Measurements from ENCODE around the gene SLX4IP. TPM values are rescaled to one million over a fixed set of nuclear protein-coding genes. Genes with fewer than 3 reads are reported as not detected.

SLX4IP gene
- total RNA-seq, 2 experiments from 2014 or later: 8.8 to 8.9 TPM

DNA sequence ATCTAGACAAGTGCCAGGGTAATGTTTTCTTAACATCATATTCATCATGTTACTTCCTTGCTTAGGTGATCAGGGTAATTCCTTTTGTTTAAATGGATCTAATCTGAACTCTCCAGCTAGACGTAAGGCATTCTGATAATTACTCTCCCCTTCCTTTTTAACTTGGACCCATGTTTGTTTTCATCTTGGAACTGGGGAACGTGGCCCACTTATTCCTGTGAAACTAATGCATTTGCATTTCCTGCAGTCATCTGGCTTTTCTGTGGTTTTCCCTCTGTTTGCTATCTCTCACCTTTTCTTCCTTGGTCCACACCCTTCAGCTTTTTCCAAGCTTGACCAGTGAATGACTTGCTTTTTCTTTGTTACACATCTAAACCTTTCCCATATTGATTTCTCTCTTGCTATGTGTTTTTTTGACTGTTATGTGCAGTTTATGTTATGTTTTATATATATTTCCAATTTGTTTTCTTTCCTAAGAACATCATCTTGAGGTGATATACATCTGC is 33.3 kb downstream of the SLX4IP start:
- Mint-ChIP-seq H3K4me3 (no peak overlapping the region), H3K4me1 (ENCODE audit: low read depth) (peaks cover 13% of the 10 kb centered on the region), H3K9me3 (ENCODE audit: insufficient read depth) (no peaks in the 10 kb centered on the region), H3K36me3 (ENCODE audit: low read depth) (peaks cover 1% of the 10 kb centered on the region), H3K27me3 (ENCODE audit: low read depth) (no peaks in the 10 kb centered on the region), H3K27ac (no peak overlapping the region)
- DNase-seq (no peak), ATAC-seq (no peak)
- ChIA-PET POLR2A (no interaction called here), CTCF (interaction anchor here (1.0 to 1.4 kb wide), 4 partner anchors 10 to 84 kb away, joined by 3 to 6 read pairs (median 4); no protein-coding TSS in a partner anchor)

DNA sequence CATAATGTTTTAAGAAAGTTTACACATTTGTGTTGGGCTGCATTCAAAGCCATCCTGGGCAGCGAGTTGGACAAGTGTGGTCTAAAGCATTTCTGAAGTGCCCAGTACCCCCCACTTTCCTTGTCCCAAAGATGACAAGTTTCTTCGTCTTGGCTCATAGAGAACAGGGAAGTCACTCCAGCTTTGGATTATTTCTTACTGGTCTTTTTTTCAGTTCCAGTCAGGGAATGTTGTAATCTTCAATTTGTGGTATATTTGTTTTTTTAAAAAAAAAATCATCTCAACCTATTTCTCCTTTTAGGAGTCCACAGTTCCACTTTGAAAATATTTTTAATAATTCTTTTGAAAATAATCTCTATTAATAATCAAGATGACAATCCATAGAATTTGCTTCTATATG is 34.0 kb downstream of the SLX4IP start:
- Mint-ChIP-seq H3K36me3 (ENCODE audit: low read depth) (peaks cover 1% of the 10 kb centered on the region), H3K27ac (no peak overlapping the region), H3K27me3 (ENCODE audit: low read depth) (no peaks in the 10 kb centered on the region), H3K9me3 (ENCODE audit: insufficient read depth) (no peaks in the 10 kb centered on the region), H3K4me1 (ENCODE audit: low read depth) (peaks cover 13% of the 10 kb centered on the region), H3K4me3 (no peak overlapping the region)
- CTCF ChIA-PET: interaction anchor here (1.0 kb wide), 1 partner anchor 84 kb away, joined by 3 read pairs; no protein-coding TSS in a partner anchor
- no peak for ATAC-seq
- POLR2A ChIA-PET: no interaction called here
- DNase-seq: no peak

DNA sequence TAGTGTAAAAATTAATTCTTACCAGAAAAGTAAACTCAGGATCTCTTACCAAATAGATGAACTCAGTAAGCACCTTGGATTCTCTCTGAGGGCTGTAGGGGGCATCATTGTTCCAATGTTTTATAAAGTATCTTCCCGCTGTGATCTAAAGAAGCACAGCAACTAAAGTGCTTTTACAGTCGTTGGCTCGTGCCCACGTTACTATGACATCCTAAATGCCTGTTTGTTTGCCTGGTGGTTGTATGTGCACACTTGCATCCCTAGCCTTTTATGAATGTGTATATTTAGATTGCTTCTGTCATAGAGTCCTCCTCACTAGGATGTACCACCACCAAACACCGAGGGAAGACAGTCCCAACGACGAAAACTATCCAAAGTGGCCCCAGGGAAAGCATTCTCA is 34.5 kb downstream of the SLX4IP start:
- ChIA-PET POLR2A (no interaction called here), CTCF (no interaction called here)
- Mint-ChIP-seq H3K27me3 (ENCODE audit: low read depth) (no peaks in the 10 kb centered on the region), H3K9me3 (ENCODE audit: insufficient read depth) (no peaks in the 10 kb centered on the region), H3K36me3 (ENCODE audit: low read depth) (peaks cover under 1% of the 10 kb centered on the region), H3K4me3 (no peak overlapping the region), H3K4me1 (ENCODE audit: low read depth) (peaks cover 13% of the 10 kb centered on the region), H3K27ac (no peak overlapping the region)
- peak; percentile 52 for DNase-seq
- ATAC-seq: peak; percentile 68

DNA sequence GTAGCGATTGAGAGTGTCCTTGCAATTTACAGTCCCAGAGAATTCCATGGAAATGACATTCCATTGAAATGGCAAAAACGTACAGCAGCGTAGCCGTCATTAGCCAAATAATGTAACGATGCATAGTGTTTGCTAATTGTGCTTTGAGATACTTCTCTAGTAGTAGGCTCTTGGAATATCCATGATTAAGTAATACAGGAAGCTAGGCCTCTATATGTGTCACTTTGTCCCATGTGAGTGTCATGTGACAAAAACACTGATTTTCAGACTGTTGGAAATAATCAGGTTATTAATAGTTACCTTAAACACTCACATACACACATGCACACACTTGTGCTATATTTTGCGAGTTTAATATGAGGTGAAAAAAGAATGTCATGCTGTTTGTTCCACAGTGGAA is 35.2 kb downstream of the SLX4IP start:
- Mint-ChIP-seq H3K27ac (no peak overlapping the region), H3K36me3 (ENCODE audit: low read depth) (no peaks in the 10 kb centered on the region), H3K4me3 (no peak overlapping the region), H3K4me1 (ENCODE audit: low read depth) (peaks cover 10% of the 10 kb centered on the region), H3K27me3 (ENCODE audit: low read depth) (no peaks in the 10 kb centered on the region), H3K9me3 (ENCODE audit: insufficient read depth) (no peaks in the 10 kb centered on the region)
- CTCF ChIA-PET: no interaction called here
- POLR2A ChIA-PET: no interaction called here
- DNase-seq (no peak), ATAC-seq (no peak)

- Mint-ChIP-seq H3K4me3 (no peak overlapping the region), H3K9me3 (ENCODE audit: insufficient read depth) (no peaks in the 10 kb centered on the region), H3K36me3 (ENCODE audit: low read depth) (peaks cover 2% of the 10 kb centered on the region), H3K4me1 (ENCODE audit: low read depth) (peaks cover 10% of the 10 kb centered on the region), H3K27ac (no peak overlapping the region), H3K27me3 (ENCODE audit: low read depth) (no peaks in the 10 kb centered on the region)
- ChIA-PET CTCF (interaction anchor here (3.3 kb wide), 1 partner anchor 64 kb away, joined by 13 read pairs; no protein-coding TSS in a partner anchor), POLR2A (no interaction called here)
- DNase-seq (no peak), ATAC-seq (no peak)
These were observed 37.8 kb downstream of the SLX4IP start for GRCh38 chr20:10472871-10473270.

- DNase-seq: no peak
- ChIA-PET CTCF (interaction anchor here (0.8 to 1.0 kb wide), 4 partner anchors 17 to 199 kb away, joined by 3 to 4 read pairs (median 3); no protein-coding TSS in a partner anchor), POLR2A (no interaction called here)
- H3K4me3 Mint-ChIP-seq: no peak overlapping the region
- peaks cover under 1% of the 10 kb centered on the region for H3K4me1 Mint-ChIP-seq (ENCODE audit: low read depth)
- no peaks in the 10 kb centered on the region for H3K27me3 Mint-ChIP-seq (ENCODE audit: low read depth)
- H3K27ac Mint-ChIP-seq: no peak overlapping the region
- no peaks in the 10 kb centered on the region for H3K9me3 Mint-ChIP-seq (ENCODE audit: insufficient read depth)
- ATAC-seq: no peak
- peaks cover 2% of the 10 kb centered on the region for H3K36me3 Mint-ChIP-seq (ENCODE audit: low read depth)
These were observed 39.6 kb downstream of the SLX4IP start for GRCh38 chr20:10474606-10475184.

- CTCF ChIA-PET: interaction anchor here (0.8 to 1.0 kb wide), 4 partner anchors 18 to 200 kb away, joined by 3 to 4 read pairs (median 3); no protein-coding TSS in a partner anchor
- POLR2A ChIA-PET: no interaction called here
These were observed 40.1 kb downstream of the SLX4IP start for GRCh38 chr20:10475225-10475624.

DNA sequence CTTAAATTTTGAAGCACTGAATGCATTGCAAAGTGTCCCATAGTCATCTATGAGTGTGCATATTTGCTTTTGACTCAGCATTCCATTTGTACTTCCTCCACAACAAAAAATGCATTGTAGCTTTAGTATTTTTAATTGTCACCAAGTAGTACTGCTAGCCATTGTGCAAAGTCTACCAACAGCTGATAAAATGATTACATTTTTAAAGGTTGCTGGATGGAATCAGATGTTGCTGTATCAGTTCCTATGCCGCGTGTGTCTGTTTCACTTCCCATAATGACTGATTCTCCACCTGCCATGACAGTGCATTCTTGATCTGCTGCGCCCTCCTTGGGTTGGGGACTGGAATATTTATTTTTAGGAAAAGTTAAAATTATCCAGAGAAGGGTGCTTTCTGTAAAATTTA is 41.2 kb downstream of the SLX4IP start:
- H3K27me3 Mint-ChIP-seq (ENCODE audit: low read depth): no peaks in the 10 kb centered on the region
- no peak for ATAC-seq
- H3K36me3 Mint-ChIP-seq (ENCODE audit: low read depth): peaks cover 2% of the 10 kb centered on the region
- ChIA-PET CTCF (interaction anchor here (1.0 to 1.8 kb wide), 2 partner anchors 13 to 60 kb away, joined by 3 to 5 read pairs; no protein-coding TSS in a partner anchor), POLR2A (no interaction called here)
- H3K4me3 Mint-ChIP-seq: no peak overlapping the region
- H3K27ac Mint-ChIP-seq: no peak overlapping the region
- H3K9me3 Mint-ChIP-seq (ENCODE audit: insufficient read depth): no peaks in the 10 kb centered on the region
- no peaks in the 10 kb centered on the region for H3K4me1 Mint-ChIP-seq (ENCODE audit: low read depth)
- DNase-seq: no peak

More at GRCh38 chr20:10475225-10475624, 40.1 kb downstream of the SLX4IP start:
- Mint-ChIP-seq H3K27me3 (ENCODE audit: low read depth) (no peaks in the 10 kb centered on the region), H3K36me3 (ENCODE audit: low read depth) (peaks cover 2% of the 10 kb centered on the region), H3K27ac (no peak overlapping the region), H3K4me3 (no peak overlapping the region), H3K4me1 (ENCODE audit: low read depth) (no peaks in the 10 kb centered on the region), H3K9me3 (ENCODE audit: insufficient read depth) (no peaks in the 10 kb centered on the region)
- DNase-seq (no peak), ATAC-seq (no peak)

GRCh38 chr20:10478205-10478604 is 43.1 kb downstream of the SLX4IP start:
- Mint-ChIP-seq H3K27ac (no peak overlapping the region), H3K4me1 (ENCODE audit: low read depth) (no peaks in the 10 kb centered on the region), H3K9me3 (ENCODE audit: insufficient read depth) (no peaks in the 10 kb centered on the region), H3K27me3 (ENCODE audit: low read depth) (no peaks in the 10 kb centered on the region), H3K4me3 (no peak overlapping the region), H3K36me3 (ENCODE audit: low read depth) (peaks cover 2% of the 10 kb centered on the region)
- DNase-seq (no peak), ATAC-seq (no peak)
- CTCF ChIA-PET: interaction anchor here (0.5 to 1.8 kb wide), 6 partner anchors 10 to 861 kb away, joined by 3 to 5 read pairs (median 3); no protein-coding TSS in a partner anchor
- POLR2A ChIA-PET: no interaction called here

- DNase-seq (no peak), ATAC-seq (no peak)
- Mint-ChIP-seq H3K4me3 (no peak overlapping the region), H3K4me1 (ENCODE audit: low read depth) (no peaks in the 10 kb centered on the region), H3K36me3 (ENCODE audit: low read depth) (peaks cover 2% of the 10 kb centered on the region), H3K27me3 (ENCODE audit: low read depth) (no peaks in the 10 kb centered on the region), H3K9me3 (ENCODE audit: insufficient read depth) (no peaks in the 10 kb centered on the region), H3K27ac (no peak overlapping the region)
- ChIA-PET POLR2A (no interaction called here), CTCF (interaction anchor here (1.1 kb wide), 1 partner anchor 11 kb away, joined by 3 read pairs; no protein-coding TSS in a partner anchor)
These were observed 43.8 kb downstream of the SLX4IP start for GRCh38 chr20:10478930-10479329.

DNA sequence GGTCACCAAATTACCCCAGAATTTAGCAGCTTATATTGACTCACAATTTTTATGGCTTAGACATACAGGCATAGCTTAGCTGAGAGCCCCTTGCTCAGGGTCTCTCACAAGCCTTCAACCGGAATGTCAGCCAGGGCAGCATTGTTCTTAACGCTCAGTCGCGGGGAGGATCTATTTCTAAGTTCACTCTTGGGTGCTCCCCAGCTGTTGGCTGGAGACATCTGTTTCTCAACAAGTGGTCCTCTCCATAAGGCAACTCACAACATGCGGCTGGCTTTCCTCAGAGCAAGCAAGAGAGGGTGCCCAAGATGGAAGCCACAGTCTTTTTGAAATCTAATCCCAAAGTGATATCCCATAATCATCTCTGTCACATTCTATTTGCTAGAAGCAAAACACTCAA is 46.6 kb downstream of the SLX4IP start:
- H3K4me1 Mint-ChIP-seq (ENCODE audit: low read depth): no peaks in the 10 kb centered on the region
- H3K4me3 Mint-ChIP-seq: no peak overlapping the region
- no peak for ATAC-seq
- CTCF ChIA-PET: interaction anchor here (0.9 kb wide), 1 partner anchor 56 kb away, joined by 3 read pairs; no protein-coding TSS in a partner anchor
- H3K9me3 Mint-ChIP-seq (ENCODE audit: insufficient read depth): no peaks in the 10 kb centered on the region
- no peak overlapping the region for H3K27ac Mint-ChIP-seq
- no peaks in the 10 kb centered on the region for H3K27me3 Mint-ChIP-seq (ENCODE audit: low read depth)
- peaks cover 2% of the 10 kb centered on the region for H3K36me3 Mint-ChIP-seq (ENCODE audit: low read depth)
- POLR2A ChIA-PET: no interaction called here
- no peak for DNase-seq

GRCh38 chr20:10483691-10484090 is 48.6 kb downstream of the SLX4IP start:
- no peak overlapping the region for H3K4me3 Mint-ChIP-seq
- ATAC-seq: no peak

More at GRCh38 chr20:10483691-10484090, 48.6 kb downstream of the SLX4IP start:
- Mint-ChIP-seq H3K9me3 (ENCODE audit: insufficient read depth) (no peaks in the 10 kb centered on the region), H3K27ac (no peak overlapping the region), H3K36me3 (ENCODE audit: low read depth) (peaks cover 3% of the 10 kb centered on the region), H3K4me1 (ENCODE audit: low read depth) (peaks cover 2% of the 10 kb centered on the region), H3K27me3 (ENCODE audit: low read depth) (no peaks in the 10 kb centered on the region)
- no peak for DNase-seq
- ChIA-PET CTCF (no interaction called here), POLR2A (no interaction called here)
